Hepatocyte (in vitro differentiated cells): ENCODE results near the gene ACY1.

ENCODE experiments used
- EZH2 ChIP-seq: fragments of 200-600 bp; sonication (generic); IDR thresholded peaks from 2 replicates; pipeline ENCODE4 v1.6.1; 2016; ENCODE audit warnings: antibody characterized with exemption, mild to moderate bottlenecking, borderline replicate concordance
- EZH2phosphoT487 ChIP-seq: fragments of 200-600 bp; sonication (generic); IDR thresholded peaks from one replicate; pipeline ENCODE4 v1.6.1; 2018; ENCODE audit warnings: antibody characterized with exemption, mild to moderate bottlenecking, low read depth, moderate library complexity; ENCODE audit not compliant: unreplicated experiment, severe bottlenecking
- TF ChIP-seq, protein P1 (sequence below): fragments of 200-600 bp; sonication (generic); IDR thresholded peaks from 2 replicates; pipeline ENCODE4 v1.5.1; 2016; ENCODE audit warnings: antibody characterized with exemption, mild to moderate bottlenecking; ENCODE audit not compliant: poor library complexity

GRCh38 chr3:51955893-51956770, 27.2 kb upstream of the ACY1 start:
- TF ChIP-seq, protein P1, sequence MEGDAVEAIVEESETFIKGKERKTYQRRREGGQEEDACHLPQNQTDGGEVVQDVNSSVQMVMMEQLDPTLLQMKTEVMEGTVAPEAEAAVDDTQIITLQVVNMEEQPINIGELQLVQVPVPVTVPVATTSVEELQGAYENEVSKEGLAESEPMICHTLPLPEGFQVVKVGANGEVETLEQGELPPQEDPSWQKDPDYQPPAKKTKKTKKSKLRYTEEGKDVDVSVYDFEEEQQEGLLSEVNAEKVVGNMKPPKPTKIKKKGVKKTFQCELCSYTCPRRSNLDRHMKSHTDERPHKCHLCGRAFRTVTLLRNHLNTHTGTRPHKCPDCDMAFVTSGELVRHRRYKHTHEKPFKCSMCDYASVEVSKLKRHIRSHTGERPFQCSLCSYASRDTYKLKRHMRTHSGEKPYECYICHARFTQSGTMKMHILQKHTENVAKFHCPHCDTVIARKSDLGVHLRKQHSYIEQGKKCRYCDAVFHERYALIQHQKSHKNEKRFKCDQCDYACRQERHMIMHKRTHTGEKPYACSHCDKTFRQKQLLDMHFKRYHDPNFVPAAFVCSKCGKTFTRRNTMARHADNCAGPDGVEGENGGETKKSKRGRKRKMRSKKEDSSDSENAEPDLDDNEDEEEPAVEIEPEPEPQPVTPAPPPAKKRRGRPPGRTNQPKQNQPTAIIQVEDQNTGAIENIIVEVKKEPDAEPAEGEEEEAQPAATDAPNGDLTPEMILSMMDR: peak; percentile 17
- TF ChIP-seq EZH2: no peak
- TF ChIP-seq EZH2phosphoT487: no peak
